ENCODE measurements around the gene SAC3D1.

The SAC3D1 gene

GRCh38 chr11:65066315-65066714, 25.3 kb downstream of the SAC3D1 start:
- no peak overlapping the region for H3K4me3 ChIP-seq (ENCODE audit: low read depth, low read length)
- H3K36me3 ChIP-seq = no peaks in the 10 kb centered on the region
- H3K9me3 ChIP-seq = no peaks in the 10 kb centered on the region
- no peak for TF ChIP-seq CTCF (IDR thresholded peaks at IDR 0.05; ENCODE audit: low read depth, low read length)
- DNase-seq = no peak
- H3K4me1 ChIP-seq = no peaks in the 10 kb centered on the region
- H3K27me3 ChIP-seq = no peaks in the 10 kb centered on the region

- no peak for TF ChIP-seq CTCF (IDR thresholded peaks at IDR 0.05; ENCODE audit: low read depth, low read length)
- Histone ChIP-seq H3K36me3 (no peaks in the 10 kb centered on the region), H3K4me1 (no peaks in the 10 kb centered on the region), H3K4me3 (ENCODE audit: low read depth, low read length) (no peak overlapping the region), H3K9me3 (no peaks in the 10 kb centered on the region), H3K27me3 (no peaks in the 10 kb centered on the region)
- no peak for DNase-seq
These were observed 25.8 kb downstream of the SAC3D1 start for GRCh38 chr11:65066805-65067291.

GRCh38 chr11:65067446-65067845, 26.4 kb downstream of the SAC3D1 start:
- DNase-seq = no peak
- H3K4me1 ChIP-seq = no peaks in the 10 kb centered on the region
- no peak for TF ChIP-seq CTCF (IDR thresholded peaks at IDR 0.05; ENCODE audit: low read depth, low read length)
- no peaks in the 10 kb centered on the region for H3K27me3 ChIP-seq
- no peaks in the 10 kb centered on the region for H3K36me3 ChIP-seq
- H3K9me3 ChIP-seq = no peaks in the 10 kb centered on the region
- H3K4me3 ChIP-seq (ENCODE audit: low read depth, low read length) = no peak overlapping the region

GRCh38 chr11:65069217-65069616, 28.2 kb downstream of the SAC3D1 start:
- Histone ChIP-seq H3K36me3 (no peaks in the 10 kb centered on the region), H3K4me1 (no peaks in the 10 kb centered on the region), H3K9me3 (no peaks in the 10 kb centered on the region), H3K27me3 (no peaks in the 10 kb centered on the region), H3K4me3 (ENCODE audit: low read depth, low read length) (no peak overlapping the region)
- no peak for DNase-seq
- TF ChIP-seq CTCF (IDR thresholded peaks at IDR 0.05; ENCODE audit: low read depth, low read length) = no peak

- no peaks in the 10 kb centered on the region for H3K9me3 ChIP-seq
- no peak overlapping the region for H3K4me3 ChIP-seq (ENCODE audit: low read depth, low read length)
- no peak for TF ChIP-seq CTCF (IDR thresholded peaks at IDR 0.05; ENCODE audit: low read depth, low read length)
- no peak for DNase-seq
- H3K4me1 ChIP-seq = no peaks in the 10 kb centered on the region
- no peaks in the 10 kb centered on the region for H3K27me3 ChIP-seq
- no peaks in the 10 kb centered on the region for H3K36me3 ChIP-seq
These were observed 31.1 kb downstream of the SAC3D1 start for GRCh38 chr11:65071907-65072630.

GRCh38 chr11:65072631-65072966, 31.6 kb downstream of the SAC3D1 start:
- DNase-seq = no peak
- Histone ChIP-seq H3K36me3 (no peaks in the 10 kb centered on the region), H3K4me3 (ENCODE audit: low read depth, low read length) (no peak overlapping the region), H3K27me3 (no peaks in the 10 kb centered on the region), H3K9me3 (no peaks in the 10 kb centered on the region), H3K4me1 (no peaks in the 10 kb centered on the region)
- no peak for TF ChIP-seq CTCF (IDR thresholded peaks at IDR 0.05; ENCODE audit: low read depth, low read length)

Data from BE2C (cell line).